HG03135 (cell line): ENCODE results near the gene CYP20A1.
A peak's percentile ranks its signal among the peaks of the same experiment; 100 is the strongest.
"Not testable (repeated sequence)": the region's sequence is repeated elsewhere in the genome, so short reads cannot be mapped to it uniquely, and the experiment has no call there.

Source experiments
- ATAC-seq: cut with Tn5 transposase; IDR thresholded peaks from one replicate; pipeline ENCODE4 v1.9.1; 2021; ENCODE audit warnings: mild to moderate bottlenecking, moderate library complexity; ENCODE audit not compliant: unreplicated experiment

Gene CYP20A1

GRCh38 chr2:203238704-203239526, at the start of gene CYP20A1:
Gene CYP20A1, plus strand, starts transcription at chr2:203239018. Its CDS starts 45 bp downstream, at chr2:203239063.
- ATAC-seq: peak; percentile 88

GRCh38 chr2:203190547-203190946, 48.3 kb upstream of the CYP20A1 start:
- not testable (repeated sequence) for ATAC-seq

- ATAC-seq: not testable (repeated sequence)
Observed at GRCh38 chr2:203191026-203191425, 47.8 kb upstream of the CYP20A1 start.

GRCh38 chr2:203191961-203192360, 46.9 kb upstream of the CYP20A1 start:
- no peak for ATAC-seq

- no peak for ATAC-seq
Observed at GRCh38 chr2:203195331-203196036, 43.3 kb upstream of the CYP20A1 start.

GRCh38 chr2:203200866-203201265, 38.0 kb upstream of the CYP20A1 start:
- no peak for ATAC-seq

GRCh38 chr2:203201426-203201825, 37.4 kb upstream of the CYP20A1 start:
- no peak for ATAC-seq

- ATAC-seq: no peak
Observed at GRCh38 chr2:203209538-203209937, 29.3 kb upstream of the CYP20A1 start.

GRCh38 chr2:203225423-203226039, 13.3 kb upstream of the CYP20A1 start:
- peak; percentile 65 for ATAC-seq

GRCh38 chr2:203229674-203230073, 9.1 kb upstream of the CYP20A1 start:
- ATAC-seq: not testable (repeated sequence)

- ATAC-seq: no peak
Observed at GRCh38 chr2:203237346-203238238, 1.2 kb upstream of the CYP20A1 start.

GRCh38 chr2:203238292-203238703, 520 bp upstream of the CYP20A1 start:
- ATAC-seq: no peak

GRCh38 chr2:203240491-203240890, 1.7 kb downstream of the CYP20A1 start:
- ATAC-seq: no peak

- no peak for ATAC-seq
Observed at GRCh38 chr2:203242518-203242917, 3.7 kb downstream of the CYP20A1 start.

GRCh38 chr2:203246646-203247045, 7.8 kb downstream of the CYP20A1 start:
- no peak for ATAC-seq

GRCh38 chr2:203252818-203253217, 14.0 kb downstream of the CYP20A1 start:
- ATAC-seq: no peak

- ATAC-seq: not testable (repeated sequence)
Observed at GRCh38 chr2:203253422-203254095, 14.7 kb downstream of the CYP20A1 start.

GRCh38 chr2:203261326-203262159, 22.7 kb downstream of the CYP20A1 start:
- ATAC-seq: no peak

- no peak for ATAC-seq
Observed at GRCh38 chr2:203279288-203279687, 40.5 kb downstream of the CYP20A1 start.
